Right atrium auricular region (tissue), 2 donors: ENCODE data around the gene ELL2. TPM values are rescaled to one million over a fixed set of nuclear protein-coding genes. Genes with fewer than 3 reads are reported as not detected.

Experiments used
- DNase-seq: peaks from one replicate; pipeline ENCODE4 v3.0.0-alpha.2; 2019; ENCODE audit warnings: low spot score
- H3K27ac ChIP-seq, 2 donors: fragments of 200-600 bp; sonication (generic); 1 replicate in 1 of 2; 2 replicates in 1 of 2; pipeline ENCODE4 v1.5.1; 2016 to 2019
- H3K27me3 ChIP-seq, 2 donors: fragments of 200-600 bp; sonication (generic); one replicate each; pipeline versions ENCODE4 v1.5.1 to v1.6.0; 2017 to 2019
- H3K36me3 ChIP-seq: fragments of 200-600 bp; sonication (generic); one replicate; pipeline ENCODE4 v1.5.1; 2016
- H3K4me1 ChIP-seq, 2 donors: fragments of 200-600 bp; sonication (generic); one replicate each; pipeline versions ENCODE4 v1.5.1 to v1.6.0; 2017 to 2019
- H3K4me3 ChIP-seq, 2 donors: fragments of 200-600 bp; sonication (generic); 1 replicate in 1 of 2; 2 replicates in 1 of 2; pipeline ENCODE4 v1.5.1; 2017 to 2019; ENCODE audit warnings: mild to moderate bottlenecking in 1 of 2, moderate library complexity in 1 of 2
- H3K9me3 ChIP-seq, 2 donors: fragments of 200-600 bp; sonication (generic); one replicate each; pipeline ENCODE4 v1.5.1; 2019
- total RNA-seq, 2 donors: library from RNA; depleted of rRNA; stranded (reverse); fragments of >200 nt; gene quantifications; one replicate each; pipeline ENCODE4 v1.1.0, GENCODE V29; 2016
- TF ChIP-seq, protein P1 (sequence below), 2 donors: fragments of 200-600 bp; sonication (generic); IDR thresholded peaks; one replicate each; pipeline ENCODE4 v1.5.1; 2019; ENCODE audit warnings: antibody characterized with exemption in 2 of 2

ELL2 gene
- total RNA-seq, 2 donors from 2014 or later: 28.8 to 29.1 TPM

DNA sequence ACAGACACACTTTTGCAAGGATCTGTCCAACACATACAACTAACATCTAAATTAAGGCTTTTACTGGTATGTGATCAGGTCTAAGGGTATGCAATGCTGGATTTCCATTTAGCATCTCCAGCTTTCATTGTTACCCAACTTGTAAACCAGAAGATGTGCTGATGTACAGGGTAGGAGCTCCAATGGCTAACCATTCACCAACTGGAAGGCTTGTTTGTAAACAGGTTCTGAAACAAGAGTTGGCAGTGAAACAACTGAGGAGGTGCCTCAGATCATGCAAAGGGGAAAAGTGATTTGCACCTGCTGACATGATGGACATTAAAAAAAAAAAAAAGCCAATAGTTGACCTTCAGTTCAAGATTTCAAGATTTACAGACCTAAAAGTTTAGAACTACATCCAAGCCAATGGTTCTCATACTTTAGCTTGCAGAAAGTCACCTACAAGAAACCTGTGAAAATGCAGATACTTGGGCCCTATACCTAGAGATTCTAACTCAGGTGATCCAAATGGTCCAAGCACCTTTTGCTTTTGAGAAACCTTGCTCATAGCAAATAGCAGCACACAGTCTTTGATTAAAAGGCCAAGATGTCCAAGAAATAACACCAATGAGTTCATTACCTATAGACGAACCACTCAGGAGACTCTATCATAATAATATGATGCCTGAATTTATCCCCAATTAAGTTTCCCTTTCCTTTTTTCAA is 75.2 kb downstream of the ELL2 start:
- H3K4me1 ChIP-seq: peaks cover 0 to 5% of the 10 kb centered on the region in 2 donors

DNA sequence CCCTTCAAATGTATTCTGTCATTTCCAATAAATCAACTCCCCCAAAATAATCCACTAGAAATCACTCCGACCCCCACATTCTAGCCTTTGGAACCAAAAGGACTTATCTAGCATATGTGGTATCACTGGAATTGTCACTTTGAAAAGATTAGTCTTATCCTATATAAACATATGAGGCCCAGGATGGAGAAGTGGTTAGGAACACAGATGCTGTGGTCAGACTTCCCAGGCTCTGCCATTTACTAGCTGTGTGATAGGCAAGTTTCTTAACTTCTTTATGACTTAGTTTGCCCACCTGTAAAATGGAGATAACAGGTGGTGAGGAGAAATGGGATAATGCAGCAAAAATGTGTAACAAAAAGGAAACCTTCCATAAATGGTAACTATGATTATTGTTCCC is 77.1 kb downstream of the ELL2 start:
- DNase-seq: no peak
- H3K27me3 ChIP-seq: no peaks in the 10 kb centered on the region
- TF ChIP-seq, protein P1, sequence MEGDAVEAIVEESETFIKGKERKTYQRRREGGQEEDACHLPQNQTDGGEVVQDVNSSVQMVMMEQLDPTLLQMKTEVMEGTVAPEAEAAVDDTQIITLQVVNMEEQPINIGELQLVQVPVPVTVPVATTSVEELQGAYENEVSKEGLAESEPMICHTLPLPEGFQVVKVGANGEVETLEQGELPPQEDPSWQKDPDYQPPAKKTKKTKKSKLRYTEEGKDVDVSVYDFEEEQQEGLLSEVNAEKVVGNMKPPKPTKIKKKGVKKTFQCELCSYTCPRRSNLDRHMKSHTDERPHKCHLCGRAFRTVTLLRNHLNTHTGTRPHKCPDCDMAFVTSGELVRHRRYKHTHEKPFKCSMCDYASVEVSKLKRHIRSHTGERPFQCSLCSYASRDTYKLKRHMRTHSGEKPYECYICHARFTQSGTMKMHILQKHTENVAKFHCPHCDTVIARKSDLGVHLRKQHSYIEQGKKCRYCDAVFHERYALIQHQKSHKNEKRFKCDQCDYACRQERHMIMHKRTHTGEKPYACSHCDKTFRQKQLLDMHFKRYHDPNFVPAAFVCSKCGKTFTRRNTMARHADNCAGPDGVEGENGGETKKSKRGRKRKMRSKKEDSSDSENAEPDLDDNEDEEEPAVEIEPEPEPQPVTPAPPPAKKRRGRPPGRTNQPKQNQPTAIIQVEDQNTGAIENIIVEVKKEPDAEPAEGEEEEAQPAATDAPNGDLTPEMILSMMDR (IDR thresholded peaks at IDR 0.05): no peak
- peaks cover 0 to 5% of the 10 kb centered on the region in 2 donors for H3K4me1 ChIP-seq
- H3K4me3 ChIP-seq: no peak overlapping the region
- H3K9me3 ChIP-seq: no peaks in the 10 kb centered on the region
- peaks cover 24% of the 10 kb centered on the region for H3K36me3 ChIP-seq
- H3K27ac ChIP-seq: no peak overlapping the region

More for the DNA sequence above, 75.2 kb downstream of the ELL2 start:
- no peaks in the 10 kb centered on the region for H3K9me3 ChIP-seq
- peaks cover 44% of the 10 kb centered on the region for H3K36me3 ChIP-seq
- H3K4me3 ChIP-seq: no peak overlapping the region
- H3K27ac ChIP-seq: no peak overlapping the region
- no peak for DNase-seq
- no peaks in the 10 kb centered on the region for H3K27me3 ChIP-seq
- TF ChIP-seq, protein P1 (IDR thresholded peaks at IDR 0.05): no peak

DNA sequence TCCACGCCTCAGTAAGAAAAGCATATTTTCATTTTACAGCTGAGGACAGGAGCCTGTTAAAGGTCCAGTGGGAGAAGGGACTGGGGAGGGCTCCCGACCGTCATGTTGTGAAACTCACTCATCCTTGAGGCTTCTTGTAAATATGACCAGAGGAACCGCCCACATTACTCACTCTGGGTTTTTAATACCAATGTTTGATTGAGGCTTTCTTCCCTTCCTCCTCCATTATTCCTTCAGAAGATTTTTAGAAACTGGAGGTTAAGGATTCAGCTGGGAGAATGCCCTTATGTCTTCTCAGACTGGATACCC is 77.7 kb downstream of the ELL2 start:
- H3K36me3 ChIP-seq: peaks cover 19% of the 10 kb centered on the region
- no peak overlapping the region for H3K4me3 ChIP-seq
- no peak overlapping the region for H3K27ac ChIP-seq
- peaks cover 0 to 5% of the 10 kb centered on the region in 2 donors for H3K4me1 ChIP-seq
- H3K9me3 ChIP-seq: no peaks in the 10 kb centered on the region
- no peaks in the 10 kb centered on the region for H3K27me3 ChIP-seq
- no peak for DNase-seq
- TF ChIP-seq, protein P1 (IDR thresholded peaks at IDR 0.05): no peak

DNA sequence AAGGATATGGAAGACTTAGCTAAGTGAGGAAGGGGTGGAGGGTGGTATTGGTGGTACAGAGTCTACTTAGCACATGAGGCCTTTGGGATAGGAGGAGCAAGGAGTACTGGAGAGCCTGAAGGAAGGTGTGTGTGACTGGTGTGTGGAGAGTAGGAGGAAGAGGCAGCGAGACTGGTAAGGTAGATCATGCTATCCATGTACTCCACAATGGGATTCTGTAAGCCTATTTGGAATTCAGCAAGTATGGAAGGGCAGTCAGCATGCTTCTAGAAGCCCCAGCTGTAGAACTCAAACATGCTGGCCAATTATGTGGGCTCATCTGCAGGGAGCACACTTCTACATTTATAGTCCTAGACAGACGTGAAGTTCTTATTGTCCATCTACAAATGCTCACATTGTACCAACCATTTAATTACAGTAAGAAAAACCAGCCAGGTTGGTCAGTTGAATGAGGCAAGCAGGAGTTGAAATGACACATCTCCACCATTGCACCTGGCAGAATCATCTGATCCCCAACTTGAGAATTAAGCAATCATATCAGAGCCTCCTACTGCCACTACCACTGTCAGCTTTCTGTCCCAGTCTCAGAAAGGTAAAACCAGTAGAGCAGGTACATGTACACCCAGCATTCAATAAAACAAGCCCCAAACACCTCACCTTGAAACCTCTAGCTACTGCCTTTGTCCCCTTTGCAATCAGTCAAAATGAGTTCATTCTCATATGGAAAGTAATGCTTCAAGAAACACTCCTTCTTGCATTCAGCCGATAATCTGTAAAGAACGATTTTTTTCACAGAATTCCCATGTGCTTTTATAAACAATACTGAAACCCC is 78.2 kb downstream of the ELL2 start:
- Histone ChIP-seq H3K4me3 (no peak overlapping the region), H3K4me1 (peaks cover 0 to 5% of the 10 kb centered on the region in 2 donors), H3K27me3 (no peaks in the 10 kb centered on the region), H3K27ac (no peak overlapping the region), H3K36me3 (peaks cover 14% of the 10 kb centered on the region), H3K9me3 (no peaks in the 10 kb centered on the region)
- no peak for DNase-seq
- TF ChIP-seq, protein P1 (IDR thresholded peaks at IDR 0.05): no peak

DNA sequence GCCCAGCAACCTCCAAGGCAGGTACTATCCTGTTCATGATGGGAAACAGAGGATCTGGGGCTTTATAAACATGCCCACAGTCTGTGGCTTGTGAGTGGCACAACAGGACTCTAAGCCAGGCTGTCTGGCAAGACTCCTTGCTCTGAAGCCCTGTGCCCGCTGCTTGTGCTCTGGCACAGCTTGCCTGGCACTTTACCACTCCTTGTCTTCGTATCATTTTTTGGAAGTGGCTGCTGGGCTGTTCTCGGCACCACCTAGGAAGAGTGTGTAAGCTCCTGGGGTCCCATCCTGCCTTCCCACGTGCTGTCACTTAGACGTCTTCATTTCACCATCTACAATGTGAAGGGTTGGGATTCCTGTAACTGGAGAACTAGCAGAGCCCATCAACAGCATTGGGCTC is 79.8 kb downstream of the ELL2 start:
- TF ChIP-seq, protein P1 (IDR thresholded peaks at IDR 0.05): no peak
- Histone ChIP-seq H3K4me3 (no peak overlapping the region), H3K9me3 (no peaks in the 10 kb centered on the region), H3K36me3 (no peaks in the 10 kb centered on the region), H3K27me3 (no peaks in the 10 kb centered on the region), H3K27ac (no peak overlapping the region), H3K4me1 (peaks cover 0 to 5% of the 10 kb centered on the region in 2 donors)
- no peak for DNase-seq
